HEK293T (cell line): ENCODE results near the gene SEMA3E.

Source experiments
- ELF4 ChIP-seq: fragments of 450-650 bp; IDR thresholded peaks from 2 replicates; pipeline ENCODE4 v1.6.1; 2017; ENCODE audit warnings: antibody characterized with exemption
- HDGF ChIP-seq: fragments of 450-650 bp; IDR thresholded peaks from 2 replicates; pipeline ENCODE4 v1.6.1; 2017; ENCODE audit warnings: antibody characterized with exemption, borderline replicate concordance
- LEF1 ChIP-seq: fragments of 450-650 bp; IDR thresholded peaks from 2 replicates; pipeline ENCODE4 v1.6.1; 2017; ENCODE audit warnings: mild to moderate bottlenecking, borderline replicate concordance
- SUZ12 ChIP-seq: fragments of 450-650 bp; IDR thresholded peaks from 2 replicates; pipeline ENCODE4 v1.6.1; 2016; ENCODE audit warnings: mild to moderate bottlenecking

DNA sequence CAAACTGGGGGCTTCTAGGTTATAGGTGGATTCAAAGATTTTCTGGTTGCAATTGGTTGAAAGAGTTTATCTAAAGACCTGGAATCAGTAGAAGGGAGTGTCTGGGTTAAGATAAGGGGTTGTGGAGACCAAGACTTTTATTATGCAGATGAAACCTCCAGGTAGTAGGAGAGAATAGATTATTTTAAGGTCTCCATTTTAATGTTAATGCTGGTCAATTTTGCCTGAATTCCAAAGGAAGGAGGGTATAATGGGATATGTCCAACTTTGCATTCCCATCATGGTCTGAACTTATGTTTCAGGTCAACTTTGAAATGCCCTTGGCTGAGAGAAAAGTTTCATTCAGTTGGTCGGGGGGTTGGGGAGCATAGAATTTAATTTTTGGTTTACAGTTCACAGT, 44.3 kb upstream of the SEMA3E start:
- no peak for TF ChIP-seq LEF1
- TF ChIP-seq HDGF, result no peak
- no peak for TF ChIP-seq ELF4
- no peak for TF ChIP-seq SUZ12
